Mesenchymal stem cell (in vitro differentiated cells and primary cell): ENCODE measurements around the gene CSK.

ENCODE experiments used
- DNase-seq: peaks from one replicate; pipeline ENCODE4 v3.0.0-alpha.2; 2013
- H2AFZ ChIP-seq: one replicate; pipeline ENCODE4 v1.6.1; 2013; ENCODE audit warnings: low read depth, mild to moderate bottlenecking, control low read depth, inconsistent platforms, low read length, moderate library complexity
- H2AK5ac ChIP-seq: 2 replicates; pipeline ENCODE4 v1.6.1; 2013; ENCODE audit warnings: low read length, moderate library complexity, mild to moderate bottlenecking, inconsistent platforms; ENCODE audit not compliant: severe bottlenecking
- H2BK120ac ChIP-seq: one replicate; pipeline ENCODE4 v1.6.1; 2013; ENCODE audit warnings: low read depth, mild to moderate bottlenecking, inconsistent platforms, low read length, moderate library complexity
- H2BK12ac ChIP-seq, 2 experiments: one replicate each; pipeline ENCODE4 v1.6.1; 2013; ENCODE audit warnings: inconsistent platforms in 2 of 2, low read length in 2 of 2, mild to moderate bottlenecking in 2 of 2, moderate library complexity in 2 of 2, control low read depth in 1 of 2
- H2BK15ac ChIP-seq: one replicate; pipeline ENCODE4 v1.6.1; 2013; ENCODE audit warnings: mild to moderate bottlenecking, low read depth, inconsistent platforms; ENCODE audit not compliant: poor library complexity, severe bottlenecking
- H2BK5ac ChIP-seq: 2 replicates; pipeline ENCODE4 v1.6.1; 2013; ENCODE audit warnings: low read depth, mild to moderate bottlenecking, low read length, control low read depth, inconsistent platforms; ENCODE audit not compliant: poor library complexity, severe bottlenecking
- H3K14ac ChIP-seq, 2 experiments: one replicate each; pipeline ENCODE4 v1.6.1; 2013; ENCODE audit warnings: inconsistent platforms in 2 of 2, low read length in 2 of 2, control low read depth in 1 of 2, mild to moderate bottlenecking in 1 of 2, moderate library complexity in 1 of 2
- H3K18ac ChIP-seq, 2 experiments: one replicate each; pipeline ENCODE4 v1.6.1; 2013; ENCODE audit warnings: inconsistent platforms in 2 of 2, low read length in 2 of 2, control low read depth in 1 of 2, low read depth in 1 of 2, mild to moderate bottlenecking in 1 of 2
- H3K23ac ChIP-seq, 2 experiments: one replicate each; pipeline ENCODE4 v1.6.1; 2013; ENCODE audit warnings: inconsistent platforms in 2 of 2, low read length in 2 of 2, mild to moderate bottlenecking in 2 of 2, moderate library complexity in 2 of 2, control low read depth in 1 of 2
- H3K27ac ChIP-seq: 2 replicates; pipeline ENCODE4 v1.5.1; 2013; ENCODE audit warnings: mild to moderate bottlenecking, moderate library complexity, low read length, control low read depth, inconsistent platforms; ENCODE audit not compliant: poor library complexity, severe bottlenecking
- H3K27me3 ChIP-seq, 2 experiments: 2 replicates each; pipeline versions ENCODE4 v1.6.1 to v1.7.0; 2013; ENCODE audit warnings: low read length in 2 of 2, mild to moderate bottlenecking in 2 of 2, moderate library complexity in 2 of 2, control low read depth in 1 of 2, inconsistent platforms in 1 of 2; ENCODE audit not compliant: control insufficient read depth in 1 of 2, insufficient read depth in 1 of 2
- H3K36me3 ChIP-seq, 2 experiments: 2 replicates each; pipeline versions ENCODE4 v1.6.1 to v1.7.0; 2013; ENCODE audit warnings: low read length in 2 of 2, control low read depth in 1 of 2, inconsistent platforms in 1 of 2, low read depth in 1 of 2, mild to moderate bottlenecking in 1 of 2; ENCODE audit not compliant: insufficient read depth in 2 of 2, control insufficient read depth in 1 of 2
- H3K4ac ChIP-seq, 2 experiments: one replicate each; pipeline ENCODE4 v1.6.1; 2013; ENCODE audit warnings: inconsistent platforms in 2 of 2, low read length in 2 of 2, mild to moderate bottlenecking in 2 of 2, moderate library complexity in 2 of 2, control low read depth in 1 of 2, low read depth in 1 of 2
- H3K4me1 ChIP-seq: 2 replicates; pipeline ENCODE4 v1.6.1; 2013; ENCODE audit warnings: low read depth, low read length, control low read depth; ENCODE audit not compliant: control insufficient read depth, insufficient read depth
- H3K4me2 ChIP-seq: 2 replicates; pipeline ENCODE4 v1.6.1; 2013; ENCODE audit warnings: low read length, mild to moderate bottlenecking, inconsistent platforms; ENCODE audit not compliant: poor library complexity, severe bottlenecking
- H3K4me3 ChIP-seq, 2 experiments: 2 replicates each; pipeline versions ENCODE4 v1.5.1 to v1.7.0; 2013; ENCODE audit warnings: low read length in 2 of 2, mild to moderate bottlenecking in 2 of 2, control low read depth in 1 of 2, low read depth in 1 of 2; ENCODE audit not compliant: insufficient read depth in 1 of 2
- H3K79me1 ChIP-seq: replicated peaks from 2 replicates; pipeline ENCODE4 v1.6.1; 2013; ENCODE audit warnings: mild to moderate bottlenecking, control low read depth, low read length, inconsistent platforms; ENCODE audit not compliant: poor library complexity, severe bottlenecking
- H3K9ac ChIP-seq: 2 replicates; pipeline ENCODE4 v1.7.0; 2013; ENCODE audit warnings: mild to moderate bottlenecking, low read length, moderate library complexity
- H3K9me3 ChIP-seq: 2 replicates; pipeline ENCODE4 v1.7.0; 2013; ENCODE audit warnings: mild to moderate bottlenecking, low read length; ENCODE audit not compliant: control insufficient read depth
- H4K8ac ChIP-seq: one replicate; pipeline ENCODE4 v1.6.1; 2013; ENCODE audit warnings: inconsistent platforms, mild to moderate bottlenecking, low read length, moderate library complexity
- H4K91ac ChIP-seq: one replicate; pipeline ENCODE4 v1.6.1; 2013; ENCODE audit warnings: mild to moderate bottlenecking, low read length, inconsistent platforms
- WGBS: methylation state at CpG from one replicate; pipeline ENCODE4 v1.1.7; 2013; ENCODE audit warnings: mixed read lengths; 5-methylcytosine and 5-hydroxymethylcytosine counted together

Gene CSK

GRCh38 chr15:74823324-74823723 lies 41.4 kb downstream of the CSK start:
- Histone ChIP-seq H2BK5ac (no peak overlapping the region), H4K91ac (no peak overlapping the region), H2BK120ac (no peak overlapping the region), H3K18ac (no peak overlapping the region), H4K8ac (no peak overlapping the region), H3K4me3 (no peak overlapping the region), H3K9me3 (no peaks in the 10 kb centered on the region), H2BK12ac (no peak overlapping the region), H3K9ac (no peak overlapping the region), H2AFZ (no peak overlapping the region), H3K14ac (no peak overlapping the region), H3K23ac (no peak overlapping the region), H3K27ac (no peak overlapping the region), H3K27me3 (peaks cover 54 to 72% of the 10 kb centered on the region in 2 experiments), H3K4me2 (no peak overlapping the region), H3K4me1 (peaks cover 16% of the 10 kb centered on the region), H3K4ac (no peak overlapping the region), H2BK15ac (no peak overlapping the region), H2AK5ac (no peak overlapping the region), H3K36me3 (no peaks in the 10 kb centered on the region), H3K79me1 (no peaks in the 10 kb centered on the region)
- no peak for DNase-seq
- WGBS: 77% methylated on average over 6 of the region's 6 CpGs

GRCh38 chr15:74824976-74825375 lies 43.1 kb downstream of the CSK start:
- Histone ChIP-seq H3K14ac (no peak overlapping the region), H2BK120ac (no peak overlapping the region), H3K36me3 (no peaks in the 10 kb centered on the region), H3K27ac (no peak overlapping the region), H2BK5ac (no peak overlapping the region), H2AK5ac (no peak overlapping the region), H3K27me3 (peaks cover 63% of the 10 kb centered on the region in 2 experiments), H4K91ac (no peak overlapping the region), H3K4me3 (no peak overlapping the region), H3K4me1 (peaks cover 9% of the 10 kb centered on the region), H3K9me3 (no peaks in the 10 kb centered on the region), H2BK12ac (no peak overlapping the region), H3K4me2 (no peak overlapping the region), H3K79me1 (no peaks in the 10 kb centered on the region), H4K8ac (no peak overlapping the region), H3K9ac (no peak overlapping the region), H3K23ac (no peak overlapping the region), H2BK15ac (no peak overlapping the region), H2AFZ (no peak overlapping the region), H3K4ac (no peak overlapping the region), H3K18ac (no peak overlapping the region)
- DNase-seq: no peak
- WGBS: 74% methylated on average over 7 of the region's 7 CpGs

DNA sequence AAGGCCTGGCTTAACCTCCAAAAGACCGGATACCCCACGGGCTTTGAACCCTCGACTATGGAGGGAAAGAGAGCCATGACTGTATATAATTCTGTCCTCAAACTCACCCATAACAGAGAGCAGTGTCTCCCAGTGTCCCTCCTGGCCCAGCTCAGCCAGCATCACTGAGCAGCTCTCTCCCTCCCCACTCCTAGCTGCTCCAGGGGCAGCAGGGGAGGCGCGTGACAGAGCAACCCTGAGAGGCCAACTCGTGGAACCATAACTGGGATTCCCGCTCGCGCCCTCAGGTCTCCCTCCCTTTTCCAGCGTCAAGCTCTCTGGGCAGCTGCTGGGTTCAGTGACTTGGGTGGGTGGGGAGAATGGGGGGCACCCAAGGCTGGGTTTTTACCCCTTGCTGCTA lies 44.0 kb downstream of the CSK start:
- H4K91ac ChIP-seq: no peak overlapping the region
- H3K23ac ChIP-seq: no peak overlapping the region
- no peaks in the 10 kb centered on the region for H3K79me1 ChIP-seq
- H3K36me3 ChIP-seq: no peaks in the 10 kb centered on the region
- H3K9me3 ChIP-seq: no peaks in the 10 kb centered on the region
- no peak overlapping the region for H3K14ac ChIP-seq
- H3K27me3 ChIP-seq: peaks cover 59 to 70% of the 10 kb centered on the region in 2 experiments
- H2BK5ac ChIP-seq: no peak overlapping the region
- no peak overlapping the region for H4K8ac ChIP-seq
- DNase-seq: no peak
- no peak overlapping the region for H2BK12ac ChIP-seq
- no peak overlapping the region for H2BK15ac ChIP-seq
- no peak overlapping the region for H3K18ac ChIP-seq
- H2AFZ ChIP-seq: no peak overlapping the region
- no peak overlapping the region for H3K4me2 ChIP-seq
- H3K27ac ChIP-seq: no peak overlapping the region
- WGBS: 62% methylated on average over 9 of the region's 10 CpGs
- H2BK120ac ChIP-seq: no peak overlapping the region
- no peak overlapping the region for H2AK5ac ChIP-seq
- no peak overlapping the region for H3K9ac ChIP-seq
- peaks cover 9% of the 10 kb centered on the region for H3K4me1 ChIP-seq
- H3K4ac ChIP-seq: no peak overlapping the region
- H3K4me3 ChIP-seq: no peak overlapping the region

DNA sequence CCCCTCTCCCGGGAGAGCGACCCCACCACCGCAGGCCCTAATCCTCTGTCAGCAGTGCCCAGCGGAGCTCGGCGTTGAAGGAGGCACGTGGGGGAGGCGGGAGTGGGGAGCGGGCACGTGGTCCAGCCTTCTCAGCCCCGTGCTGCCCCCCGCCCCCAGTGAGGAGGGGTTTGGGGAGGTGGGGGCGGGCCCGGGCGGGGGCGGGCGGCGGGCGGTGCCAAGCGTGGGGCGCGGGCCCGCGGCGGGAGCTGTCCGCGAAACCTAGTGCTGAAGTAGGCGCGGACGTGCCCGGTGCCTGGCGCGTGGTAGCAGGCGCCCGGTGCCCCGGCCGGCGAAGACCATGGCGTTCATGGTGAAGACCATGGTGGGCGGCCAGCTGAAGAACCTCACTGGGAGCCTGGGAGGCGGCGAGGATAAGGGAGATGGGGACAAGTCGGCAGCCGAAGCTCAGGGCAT lies 44.5 kb downstream of the CSK start, which contains the start of gene CPLX3:
Gene CPLX3, plus strand, starts transcription at position 264 of the 456 bp plus-strand sequence. Its CDS starts 77 bp downstream, at position 341.
- no peaks in the 10 kb centered on the region for H3K9me3 ChIP-seq
- H3K18ac ChIP-seq: no peak within 1 kb of the TSS
- peak; percentile 21 for DNase-seq
- no peak within 1 kb of the TSS for H2AFZ ChIP-seq
- H3K36me3 ChIP-seq: no peaks in the 10 kb centered on the region
- H3K9ac ChIP-seq: no peak within 1 kb of the TSS
- H3K27me3 ChIP-seq: peaks cover 59 to 75% of the 10 kb centered on the region in 2 experiments
- H3K14ac ChIP-seq: no peak within 1 kb of the TSS
- no peak within 1 kb of the TSS for H3K27ac ChIP-seq
- H4K91ac ChIP-seq: no peak within 1 kb of the TSS
- H3K4me3 ChIP-seq: no peak within 1 kb of the TSS
- H2BK12ac ChIP-seq: no peak within 1 kb of the TSS
- H3K79me1 ChIP-seq: no peaks in the 10 kb centered on the region
- 3% methylated on average over 23 of the region's 44 CpGs for WGBS
- H3K4me2 ChIP-seq: no peak within 1 kb of the TSS
- H3K4ac ChIP-seq: no peak within 1 kb of the TSS
- H2BK120ac ChIP-seq: no peak within 1 kb of the TSS
- no peak within 1 kb of the TSS for H2BK5ac ChIP-seq
- H2AK5ac ChIP-seq: no peak within 1 kb of the TSS
- no peak within 1 kb of the TSS for H4K8ac ChIP-seq
- H2BK15ac ChIP-seq: no peak within 1 kb of the TSS
- H3K23ac ChIP-seq: no peak within 1 kb of the TSS
- H3K4me1 ChIP-seq: peaks cover 9% of the 10 kb centered on the region
